ENCODE data around the gene RANBP17.

- TF ChIP-seq EP300 (IDR thresholded peaks at IDR 0.05) (no peak), POLR2AphosphoS5 (IDR thresholded peaks at IDR 0.05) (no peak)
Measured at GRCh38 chr5:171340042-171340441, 478.2 kb downstream of the RANBP17 start.
